Neural cell (in vitro differentiated cells): ENCODE data around the gene GLCE. TPM values are rescaled to one million over a fixed set of nuclear protein-coding genes. Genes with fewer than 3 reads are reported as not detected.
A peak's percentile ranks its signal among the peaks of the same experiment; 100 is the strongest.

Experiments
- H2AFZ ChIP-seq: fragments of 200-600, 300-800 bp; sonication (generic), shearing (Covaris generic); 2 replicates; pipeline ENCODE4 v1.6.0; 2014; ENCODE audit warnings: low read depth, mild to moderate bottlenecking, antibody characterized with exemption, low read length, moderate library complexity
- H3F3A ChIP-seq: fragments of 200-600 bp; shearing (Covaris generic); 2 replicates; pipeline ENCODE4 v1.6.1; 2016; ENCODE audit warnings: mild to moderate bottlenecking, moderate library complexity, mixed read lengths, antibody characterized with exemption, low read length; ENCODE audit not compliant: insufficient read depth, poor library complexity, severe bottlenecking
- H3K27ac ChIP-seq: fragments of 200-600, 300-800 bp; sonication (generic), shearing (Covaris generic); 2 replicates; pipeline ENCODE4 v1.5.1; 2014; ENCODE audit warnings: mild to moderate bottlenecking, low read length, moderate library complexity
- H3K27me3 ChIP-seq: fragments of 300-800, 200-600 bp; sonication (generic), shearing (Covaris generic); 2 replicates; pipeline ENCODE4 v1.6.0; 2014; ENCODE audit warnings: mild to moderate bottlenecking, low read depth, low read length, moderate library complexity; ENCODE audit not compliant: insufficient read depth
- H3K36me3 ChIP-seq: fragments of 300-800, 200-600 bp; sonication (generic), shearing (Covaris generic); 2 replicates; pipeline ENCODE4 v1.5.1; 2014; ENCODE audit warnings: mild to moderate bottlenecking, antibody characterized with exemption, low read length, moderate library complexity; ENCODE audit not compliant: insufficient read depth
- H3K4me2 ChIP-seq: fragments of 300-800, 200-600 bp; sonication (generic), shearing (Covaris generic); 2 replicates; pipeline ENCODE4 v1.6.0; 2014; ENCODE audit warnings: mild to moderate bottlenecking, low read length
- H3K4me3 ChIP-seq: fragments of 300-800, 200-600 bp; sonication (generic), shearing (Covaris generic); 2 replicates; pipeline ENCODE4 v1.5.1; 2014; ENCODE audit warnings: mild to moderate bottlenecking, low read length, moderate library complexity
- H3K79me2 ChIP-seq: fragments of 200-600 bp; shearing (Covaris generic); replicated peaks from 2 replicates; pipeline ENCODE4 v1.6.0; 2014; ENCODE audit warnings: mild to moderate bottlenecking, low read length, moderate library complexity; ENCODE audit not compliant: insufficient read depth
- H3K9ac ChIP-seq: fragments of 300-800, 200-600 bp; sonication (generic), shearing (Covaris generic); 2 replicates; pipeline ENCODE4 v1.6.1; 2016; ENCODE audit warnings: mild to moderate bottlenecking, low read length, mixed read lengths
- H3K9me2 ChIP-seq: fragments of 200-600 bp; shearing (Covaris generic); 2 replicates; pipeline ENCODE4 v1.6.1; 2016; ENCODE audit warnings: mild to moderate bottlenecking, low read length, mixed read lengths; ENCODE audit not compliant: insufficient read depth
- H3K9me3 ChIP-seq: fragments of 200-600, 300-800 bp; sonication (generic), shearing (Covaris generic); 2 replicates; pipeline ENCODE4 v1.6.1; 2016; ENCODE audit warnings: mild to moderate bottlenecking, mixed run types, low read length, moderate library complexity, mixed read lengths
- H4K20me1 ChIP-seq: fragments of 200-600 bp; shearing (Covaris generic); 2 replicates; pipeline ENCODE4 v1.6.1; 2016; ENCODE audit warnings: mild to moderate bottlenecking, mixed run types; ENCODE audit not compliant: insufficient read depth
- EP300 ChIP-seq: fragments of 450-650 bp; conservative IDR thresholded peaks from 2 replicates; pipeline ENCODE4 v1.6.1; 2014; ENCODE audit warnings: antibody characterized with exemption, mild to moderate bottlenecking, moderate library complexity; ENCODE audit not compliant: poor library complexity, severe bottlenecking
- EZH2 ChIP-seq: fragments of 200-600, 300-800 bp; shearing (Covaris generic), sonication (generic); IDR thresholded peaks from 2 replicates; pipeline ENCODE4 v1.6.1; 2014; ENCODE audit warnings: antibody characterized with exemption, low read length, borderline replicate concordance, mild to moderate bottlenecking; ENCODE audit not compliant: insufficient read depth, poor library complexity, severe bottlenecking
- MXI1 ChIP-seq: fragments of 450-650 bp; conservative IDR thresholded peaks from 2 replicates; pipeline ENCODE4 v1.6.1; 2014; ENCODE audit warnings: antibody characterized with exemption, mild to moderate bottlenecking; ENCODE audit not compliant: poor library complexity, severe bottlenecking
- POLR2AphosphoS5 ChIP-seq: IDR thresholded peaks from 2 replicates; pipeline ENCODE4 v1.6.1; 2012
- RAD21 ChIP-seq: fragments of 450-650 bp; conservative IDR thresholded peaks from 2 replicates; pipeline ENCODE4 v1.6.1; 2014; ENCODE audit warnings: antibody characterized with exemption, mild to moderate bottlenecking, moderate library complexity
- SMC3 ChIP-seq: fragments of 450-650 bp; conservative IDR thresholded peaks from 2 replicates; pipeline ENCODE4 v1.6.1; 2014; ENCODE audit warnings: antibody characterized with exemption, mild to moderate bottlenecking, moderate library complexity; ENCODE audit not compliant: poor library complexity
- TAF1 ChIP-seq: IDR thresholded peaks from 2 replicates; pipeline ENCODE4 v1.6.1; 2012; ENCODE audit warnings: low read depth
- polyA plus RNA-seq: library from polyadenylated mRNA; depleted of rRNA; stranded (reverse); fragments of >200 nt; gene quantifications from 2 replicates; pipeline ENCODE4 v1.2.3, GENCODE V29; 2014
- TF ChIP-seq, protein P1 (sequence below): fragments of 450-650 bp; IDR thresholded peaks from 2 replicates; pipeline ENCODE4 v1.5.1; 2014; ENCODE audit warnings: antibody characterized with exemption, mild to moderate bottlenecking, moderate library complexity; ENCODE audit not compliant: poor library complexity, severe bottlenecking
- TF ChIP-seq, protein P2 (sequence below): IDR thresholded peaks from 2 replicates; pipeline ENCODE4 v1.6.1; 2012; ENCODE audit warnings: borderline replicate concordance

Gene GLCE
- polyA plus RNA-seq, 1 donor from 2014 or later, result 31.5 TPM

DNA sequence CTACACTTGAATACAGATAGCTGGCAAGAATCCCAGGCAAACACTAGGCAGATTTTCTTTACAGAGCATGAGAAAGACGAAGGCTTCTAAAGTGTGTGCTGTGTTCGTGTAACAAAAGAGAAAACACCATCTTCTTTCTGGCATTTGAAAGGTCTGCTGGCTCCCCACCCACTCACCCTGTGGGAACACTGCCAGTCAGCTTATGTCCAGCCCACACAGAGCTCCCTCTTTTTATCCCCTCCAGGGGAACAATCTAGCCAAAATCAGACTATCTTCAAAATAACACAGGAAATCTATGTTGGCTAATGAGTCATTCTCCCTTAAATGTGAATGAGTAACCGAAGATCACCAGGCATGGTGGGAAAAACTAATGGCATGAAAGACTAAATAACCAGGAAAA, 92.7 kb downstream of the GLCE start:
- H3K36me3 ChIP-seq, result no peaks in the 10 kb centered on the region
- H3K27ac ChIP-seq, result no peak overlapping the region
- H3K4me3 ChIP-seq, result no peak overlapping the region
- H3F3A ChIP-seq, result no peaks in the 10 kb centered on the region
- H3K9me2 ChIP-seq, result no peaks in the 10 kb centered on the region
- H2AFZ ChIP-seq, result no peak overlapping the region
- H4K20me1 ChIP-seq, result no peaks in the 10 kb centered on the region
- H3K27me3 ChIP-seq, result no peaks in the 10 kb centered on the region
- H3K9ac ChIP-seq, result no peak overlapping the region
- no peaks in the 10 kb centered on the region for H3K9me3 ChIP-seq
- no peak for TF ChIP-seq TAF1
- no peak for TF ChIP-seq EP300
- TF ChIP-seq SMC3, result no peak
- no peak for TF ChIP-seq MXI1
- TF ChIP-seq RAD21, result no peak
- TF ChIP-seq, protein P1, sequence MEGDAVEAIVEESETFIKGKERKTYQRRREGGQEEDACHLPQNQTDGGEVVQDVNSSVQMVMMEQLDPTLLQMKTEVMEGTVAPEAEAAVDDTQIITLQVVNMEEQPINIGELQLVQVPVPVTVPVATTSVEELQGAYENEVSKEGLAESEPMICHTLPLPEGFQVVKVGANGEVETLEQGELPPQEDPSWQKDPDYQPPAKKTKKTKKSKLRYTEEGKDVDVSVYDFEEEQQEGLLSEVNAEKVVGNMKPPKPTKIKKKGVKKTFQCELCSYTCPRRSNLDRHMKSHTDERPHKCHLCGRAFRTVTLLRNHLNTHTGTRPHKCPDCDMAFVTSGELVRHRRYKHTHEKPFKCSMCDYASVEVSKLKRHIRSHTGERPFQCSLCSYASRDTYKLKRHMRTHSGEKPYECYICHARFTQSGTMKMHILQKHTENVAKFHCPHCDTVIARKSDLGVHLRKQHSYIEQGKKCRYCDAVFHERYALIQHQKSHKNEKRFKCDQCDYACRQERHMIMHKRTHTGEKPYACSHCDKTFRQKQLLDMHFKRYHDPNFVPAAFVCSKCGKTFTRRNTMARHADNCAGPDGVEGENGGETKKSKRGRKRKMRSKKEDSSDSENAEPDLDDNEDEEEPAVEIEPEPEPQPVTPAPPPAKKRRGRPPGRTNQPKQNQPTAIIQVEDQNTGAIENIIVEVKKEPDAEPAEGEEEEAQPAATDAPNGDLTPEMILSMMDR, result no peak
- TF ChIP-seq, protein P2, sequence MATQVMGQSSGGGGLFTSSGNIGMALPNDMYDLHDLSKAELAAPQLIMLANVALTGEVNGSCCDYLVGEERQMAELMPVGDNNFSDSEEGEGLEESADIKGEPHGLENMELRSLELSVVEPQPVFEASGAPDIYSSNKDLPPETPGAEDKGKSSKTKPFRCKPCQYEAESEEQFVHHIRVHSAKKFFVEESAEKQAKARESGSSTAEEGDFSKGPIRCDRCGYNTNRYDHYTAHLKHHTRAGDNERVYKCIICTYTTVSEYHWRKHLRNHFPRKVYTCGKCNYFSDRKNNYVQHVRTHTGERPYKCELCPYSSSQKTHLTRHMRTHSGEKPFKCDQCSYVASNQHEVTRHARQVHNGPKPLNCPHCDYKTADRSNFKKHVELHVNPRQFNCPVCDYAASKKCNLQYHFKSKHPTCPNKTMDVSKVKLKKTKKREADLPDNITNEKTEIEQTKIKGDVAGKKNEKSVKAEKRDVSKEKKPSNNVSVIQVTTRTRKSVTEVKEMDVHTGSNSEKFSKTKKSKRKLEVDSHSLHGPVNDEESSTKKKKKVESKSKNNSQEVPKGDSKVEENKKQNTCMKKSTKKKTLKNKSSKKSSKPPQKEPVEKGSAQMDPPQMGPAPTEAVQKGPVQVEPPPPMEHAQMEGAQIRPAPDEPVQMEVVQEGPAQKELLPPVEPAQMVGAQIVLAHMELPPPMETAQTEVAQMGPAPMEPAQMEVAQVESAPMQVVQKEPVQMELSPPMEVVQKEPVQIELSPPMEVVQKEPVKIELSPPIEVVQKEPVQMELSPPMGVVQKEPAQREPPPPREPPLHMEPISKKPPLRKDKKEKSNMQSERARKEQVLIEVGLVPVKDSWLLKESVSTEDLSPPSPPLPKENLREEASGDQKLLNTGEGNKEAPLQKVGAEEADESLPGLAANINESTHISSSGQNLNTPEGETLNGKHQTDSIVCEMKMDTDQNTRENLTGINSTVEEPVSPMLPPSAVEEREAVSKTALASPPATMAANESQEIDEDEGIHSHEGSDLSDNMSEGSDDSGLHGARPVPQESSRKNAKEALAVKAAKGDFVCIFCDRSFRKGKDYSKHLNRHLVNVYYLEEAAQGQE, result no peak
- no peak for TF ChIP-seq EZH2
- no peak for TF ChIP-seq POLR2AphosphoS5
- H3K4me2 ChIP-seq, result no peak overlapping the region
- H3K79me2 ChIP-seq, result no peaks in the 10 kb centered on the region

DNA sequence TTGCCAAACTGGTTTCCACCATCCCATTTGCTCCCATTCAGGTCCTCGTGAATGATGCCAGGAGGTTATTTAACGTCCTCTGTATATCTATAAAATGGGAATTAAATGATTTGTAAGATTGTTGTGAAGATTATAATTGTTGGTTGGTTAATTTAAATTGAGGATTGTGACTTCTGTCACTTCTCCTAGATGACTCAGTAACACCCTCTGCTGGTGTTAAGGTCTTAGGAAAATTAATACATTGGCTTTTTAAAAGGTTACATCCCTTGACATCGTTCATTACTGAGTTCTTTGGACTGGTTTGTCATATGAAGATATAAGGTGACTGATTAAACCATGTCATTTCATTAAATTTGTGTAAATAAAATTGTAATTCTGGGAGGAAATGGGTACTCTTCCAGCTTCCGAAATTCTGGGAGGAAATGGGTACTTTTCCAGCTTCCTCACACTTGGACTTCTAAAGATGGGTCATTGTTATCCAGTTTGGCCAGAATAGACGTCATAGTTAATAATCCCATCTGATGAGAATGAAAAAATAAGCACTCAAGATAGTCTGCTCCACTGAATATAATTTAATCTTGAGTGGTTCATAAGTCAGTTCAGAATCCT, 105.0 kb downstream of the GLCE start:
- Histone ChIP-seq H3K27ac (no peak overlapping the region), H3F3A (no peaks in the 10 kb centered on the region), H3K9me2 (no peaks in the 10 kb centered on the region), H3K9me3 (no peaks in the 10 kb centered on the region), H3K36me3 (no peaks in the 10 kb centered on the region), H3K4me3 (no peak overlapping the region), H2AFZ (no peak overlapping the region), H3K9ac (no peak overlapping the region), H3K4me2 (no peak overlapping the region), H4K20me1 (no peaks in the 10 kb centered on the region), H3K27me3 (no peaks in the 10 kb centered on the region), H3K79me2 (no peaks in the 10 kb centered on the region)
- TF ChIP-seq SMC3 (peak; percentile 63), TAF1 (no peak), EP300 (no peak), MXI1 (no peak), POLR2AphosphoS5 (no peak), RAD21 (peak; percentile 46), EZH2 (no peak)
- TF ChIP-seq, protein P2, result no peak
- TF ChIP-seq, protein P1, result peak; percentile 54
